T follicular helper cell (primary cell): ENCODE data around the gene THSD7B.
"Not testable (repeated sequence)": the region's sequence is repeated elsewhere in the genome, so short reads cannot be mapped to it uniquely, and the experiment has no call there.

Experiments used
- DNase-seq: peaks from one replicate; pipeline ENCODE4 v3.0.0-alpha.2; 2020; ENCODE audit warnings: low read depth

Gene THSD7B

GRCh38 chr2:137255990-137256389 is 490.6 kb downstream of the THSD7B start:
- DNase-seq: no peak

DNA sequence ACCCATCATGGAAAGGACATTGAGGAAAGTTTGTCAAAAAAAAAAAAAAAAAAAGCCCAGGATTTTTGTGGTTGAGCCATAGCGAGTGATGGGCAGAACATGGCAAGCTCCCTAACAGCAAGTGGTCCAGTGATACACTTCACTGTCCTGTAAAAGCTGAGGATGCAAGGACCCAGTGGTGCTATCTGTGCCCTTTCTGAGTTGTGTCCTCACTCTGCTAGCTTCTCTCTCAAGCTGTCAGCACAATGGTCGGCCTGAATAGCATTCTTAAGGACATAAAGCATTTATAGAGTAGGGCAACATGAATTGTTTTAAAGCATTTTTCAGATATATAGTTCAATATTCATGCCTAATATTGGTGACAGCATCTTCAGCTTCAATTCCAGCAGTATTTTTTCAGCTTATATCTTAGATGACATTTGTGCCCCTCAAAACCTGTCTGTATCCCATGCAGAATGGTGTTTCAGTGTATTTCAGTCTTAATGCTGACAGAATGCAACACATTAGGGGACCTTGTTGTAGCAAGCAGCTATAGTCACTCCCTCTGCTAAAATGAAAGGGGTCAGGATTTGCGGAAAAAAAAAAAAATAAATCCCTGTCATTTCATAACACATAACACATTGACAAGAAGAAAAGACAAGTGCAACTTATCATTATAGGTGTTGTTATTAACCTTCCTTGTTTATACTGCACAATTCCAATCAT is 496.7 kb downstream of the THSD7B start:
- no peak for DNase-seq

DNA sequence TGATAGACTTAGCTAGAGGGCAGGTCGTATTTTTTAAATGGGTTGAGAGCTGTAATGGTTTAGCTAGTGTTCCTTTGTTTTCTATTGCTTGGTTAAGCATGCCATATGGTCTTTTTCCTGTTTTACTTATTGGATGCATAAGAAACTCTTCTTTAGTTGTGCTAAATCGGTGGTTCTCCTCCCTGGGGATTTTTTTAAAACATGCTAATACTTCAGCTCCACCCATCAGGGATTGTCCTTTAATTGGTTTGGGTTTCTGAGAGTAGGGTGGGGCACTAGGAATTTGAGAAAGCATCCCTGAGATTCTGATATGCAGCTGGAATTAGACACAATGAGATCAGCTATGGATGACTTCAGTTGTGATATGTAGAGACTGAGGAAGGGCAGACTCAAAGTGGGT is 497.2 kb downstream of the THSD7B start:
- no peak for DNase-seq

GRCh38 chr2:137287913-137288639 is 522.7 kb downstream of the THSD7B start:
- no peak for DNase-seq

DNA sequence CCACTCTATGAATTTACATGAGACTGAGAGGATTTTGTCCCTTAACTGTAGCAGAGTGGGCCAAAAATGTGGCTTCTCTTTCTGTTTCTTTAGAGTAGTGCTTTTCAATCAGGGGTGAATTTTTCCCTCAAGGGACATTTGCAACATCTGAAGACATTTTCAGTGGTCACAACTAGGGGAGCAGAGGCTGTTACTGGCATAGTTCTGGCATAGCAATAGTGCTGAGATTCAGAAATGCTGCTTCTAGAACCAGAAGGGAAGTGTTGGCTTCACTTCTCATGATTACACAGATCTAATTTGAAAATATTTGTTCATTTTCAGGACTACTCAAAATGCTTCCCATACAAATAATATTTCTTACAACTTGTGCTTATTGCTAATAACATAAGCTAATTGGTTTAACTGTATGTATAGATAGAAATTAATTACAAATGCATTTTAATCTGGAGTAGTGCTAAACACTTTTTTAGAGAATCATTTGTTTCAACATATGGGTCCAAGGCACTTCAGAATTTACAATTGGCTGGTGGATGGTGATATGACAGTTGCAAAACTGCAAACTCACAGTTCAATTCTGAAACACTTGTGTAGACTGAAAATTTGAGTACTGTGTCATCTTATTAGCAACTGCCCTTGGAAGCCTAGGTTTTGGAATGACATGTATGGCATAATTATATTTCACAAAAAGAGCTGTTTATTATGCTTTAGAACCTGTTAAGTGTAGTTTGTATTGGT is 526.7 kb downstream of the THSD7B start:
- DNase-seq: no peak

GRCh38 chr2:137298377-137298776 is 533.0 kb downstream of the THSD7B start:
- DNase-seq: no peak

GRCh38 chr2:137300987-137301386 is 535.6 kb downstream of the THSD7B start:
- no peak for DNase-seq

DNA sequence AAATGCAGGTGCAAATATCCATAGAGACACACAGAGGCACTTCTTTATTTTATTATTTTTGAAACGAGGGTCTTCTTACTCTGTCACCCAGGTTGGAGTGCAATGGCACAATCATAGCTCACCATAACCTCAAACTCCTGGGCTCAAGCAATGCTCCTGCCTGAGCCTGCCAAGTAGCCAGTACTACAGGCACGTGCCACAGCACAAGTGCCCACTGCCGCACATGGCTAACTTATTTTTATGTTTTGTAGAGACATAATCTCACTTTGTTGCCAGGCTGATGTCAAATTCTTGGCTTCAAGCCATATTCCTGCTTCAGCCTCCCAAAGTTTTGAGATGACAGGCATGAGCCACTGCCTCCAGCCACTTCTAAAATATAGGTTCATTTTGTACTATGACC is 537.6 kb downstream of the THSD7B start:
- DNase-seq: no peak

- DNase-seq: no peak
Observed at GRCh38 chr2:137316075-137316474, 550.7 kb downstream of the THSD7B start.

GRCh38 chr2:137321566-137321965 is 556.2 kb downstream of the THSD7B start:
- DNase-seq: no peak

GRCh38 chr2:137331562-137331961 is 566.2 kb downstream of the THSD7B start:
- not testable (repeated sequence) for DNase-seq

- no peak for DNase-seq
Observed at GRCh38 chr2:137333386-137334165, 568.2 kb downstream of the THSD7B start.

- no peak for DNase-seq
Observed at GRCh38 chr2:137336067-137336466, 570.7 kb downstream of the THSD7B start.

DNA sequence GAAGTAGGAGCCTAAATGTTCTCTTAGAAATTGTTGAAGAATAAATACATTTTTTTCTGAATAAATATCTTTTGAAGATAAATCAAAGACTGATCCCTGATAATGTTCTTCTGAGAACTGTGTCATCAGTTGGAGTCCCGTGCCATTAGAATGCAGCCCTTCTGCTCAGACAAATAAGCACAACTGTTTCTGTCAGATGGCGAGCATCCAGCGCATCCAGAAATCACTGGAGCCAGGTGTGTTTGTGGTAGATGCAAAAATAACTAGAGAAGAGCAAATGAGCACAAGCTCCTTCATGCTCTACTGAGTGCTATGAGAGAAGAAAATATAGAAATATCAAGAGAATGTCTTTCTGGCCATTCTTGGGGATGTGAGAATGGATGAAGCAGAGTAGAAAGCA is 573.7 kb downstream of the THSD7B start:
- no peak for DNase-seq

- no peak for DNase-seq
Observed at GRCh38 chr2:137345994-137346393, 580.6 kb downstream of the THSD7B start.

DNA sequence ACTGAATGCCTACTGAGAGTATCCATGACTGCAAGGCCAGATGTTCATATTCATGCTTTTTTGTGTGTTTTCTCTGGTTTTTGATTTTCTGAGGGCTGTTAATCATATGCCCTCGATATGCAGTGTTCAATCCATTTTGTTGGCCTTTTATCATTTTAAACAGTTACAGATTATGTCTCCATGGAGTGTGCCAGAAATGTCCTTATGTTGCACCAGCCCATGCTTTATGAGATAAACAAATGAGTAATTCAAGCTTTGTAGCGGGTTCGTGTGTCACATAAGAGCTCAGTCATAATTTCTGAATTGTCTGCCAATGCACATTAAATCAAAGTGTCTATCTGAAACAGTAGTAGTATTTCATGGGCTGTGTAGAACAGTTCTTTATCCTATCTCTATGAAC is 583.0 kb downstream of the THSD7B start:
- no peak for DNase-seq

- no peak for DNase-seq
Observed at GRCh38 chr2:137357634-137358033, 592.3 kb downstream of the THSD7B start.

GRCh38 chr2:137367361-137367760 is 602.0 kb downstream of the THSD7B start:
- no peak for DNase-seq

DNA sequence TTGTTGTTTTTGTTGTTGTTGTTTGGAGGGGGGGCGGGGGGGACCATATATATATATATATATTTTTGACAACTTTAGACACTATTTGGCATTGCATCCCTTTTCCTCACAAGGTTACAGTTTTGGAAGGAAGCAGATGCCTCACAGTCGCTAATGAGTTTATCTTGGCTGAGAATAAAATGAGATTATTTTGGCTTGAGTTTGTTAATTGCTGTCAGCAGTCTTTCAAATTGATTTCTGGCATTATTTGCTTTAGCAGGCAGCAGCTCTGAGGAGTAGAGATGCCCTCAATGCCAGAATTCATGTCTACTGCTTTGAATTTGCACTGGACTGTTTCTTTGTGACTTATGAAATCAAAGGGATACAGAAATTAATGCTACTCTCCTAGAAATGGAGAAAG is 603.8 kb downstream of the THSD7B start:
- no peak for DNase-seq

DNA sequence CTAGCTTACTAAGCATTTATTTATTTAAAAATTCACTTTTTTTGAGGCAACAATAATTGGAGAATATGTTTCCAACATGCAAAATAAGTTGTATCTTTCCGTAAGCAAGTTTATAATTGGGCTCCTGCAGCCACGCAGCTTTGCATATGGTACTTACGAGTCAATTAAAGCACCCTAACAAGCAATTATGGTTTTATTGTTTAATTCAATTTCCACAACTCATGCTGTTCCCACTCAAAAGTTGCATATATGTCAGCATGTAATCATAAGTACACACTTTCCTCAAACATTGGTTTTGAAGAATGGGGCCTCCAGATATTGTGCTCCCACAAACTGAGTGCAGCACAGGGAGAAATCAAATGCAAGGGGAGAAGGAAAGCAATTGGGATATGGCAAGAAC is 613.8 kb downstream of the THSD7B start:
- no peak for DNase-seq

DNA sequence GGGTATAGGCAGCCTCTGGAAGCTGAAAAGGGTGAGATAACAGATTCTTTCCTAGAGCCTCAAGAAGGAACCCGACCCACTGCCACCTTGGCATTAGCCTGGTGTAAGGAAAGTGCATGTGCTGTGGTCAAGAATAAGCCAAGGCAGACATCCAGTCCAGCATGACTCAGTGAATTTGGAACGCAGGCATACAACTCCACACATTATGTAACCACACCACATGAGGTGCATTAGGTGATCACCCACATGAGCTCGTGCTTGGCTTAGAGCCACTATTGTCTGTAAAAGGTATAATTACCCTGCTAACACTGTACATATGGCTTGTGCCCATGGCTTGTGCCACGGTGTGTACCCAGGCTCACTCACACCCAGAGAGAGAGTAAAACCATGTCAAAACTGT is 615.3 kb downstream of the THSD7B start:
- DNase-seq: no peak

- DNase-seq: no peak
Observed at GRCh38 chr2:137381731-137382130, 616.4 kb downstream of the THSD7B start.
